IMR-90 (cell line): ENCODE results near the gene ABCA6. TPM values are rescaled to one million over a fixed set of nuclear protein-coding genes. Genes with fewer than 3 reads are reported as not detected.
A peak's percentile ranks its signal among the peaks of the same experiment; 100 is the strongest.

Source experiments
- ATAC-seq: fragments of 200-7000 bp; cut with Tn5 transposase; 2 replicates; pipeline ENCODE4 v1.9.1; 2020; ENCODE audit warnings: low read depth, mild to moderate bottlenecking, moderate library complexity
- BruUV-seq: library from RNA; stranded (reverse); fragments of 400-500 nt; replicated peaks from 2 replicates; lab custom pipeline; 2021; lab: Mats Ljungman, UMichigan
- CTCF ChIA-PET: fragments of 300-600 bp; formaldehyde crosslinking; extraction: SDS; loops from one replicate; lab custom pipeline; 2021; ENCODE audit warnings: antibody characterized with exemption; lab: Yijun Ruan, JAX
- POLR2A ChIA-PET: fragments of 300-600 bp; sonication (Branson Sonifier 250); formaldehyde crosslinking; loops from one replicate; lab custom pipeline; 2022; ENCODE audit warnings: antibody characterized with exemption; ENCODE audit not compliant: unreplicated experiment; lab: Charles Lee
- DNase-seq: peaks from one replicate; pipeline ENCODE4 v3.0.0; 2013
- H2AFZ ChIP-seq: replicated peaks from 2 replicates; pipeline ENCODE3; 2013; ENCODE audit warnings: low read length, mild to moderate bottlenecking; ENCODE audit not compliant: poor library complexity
- H2AK5ac ChIP-seq: 2 replicates; pipeline ENCODE4 v1.6.1; 2013; ENCODE audit warnings: low read depth, low read length, inconsistent platforms
- H2AK9ac ChIP-seq: replicated peaks from 2 replicates; pipeline ENCODE3; 2013; ENCODE audit warnings: mild to moderate bottlenecking, low read depth, low read length, moderate library complexity; ENCODE audit not compliant: poor library complexity
- H2BK120ac ChIP-seq: 2 replicates; pipeline ENCODE4 v1.6.1; 2013; ENCODE audit warnings: low read depth, low read length, inconsistent platforms
- H2BK15ac ChIP-seq: 3 replicates; pipeline ENCODE4 v1.6.1; 2013; ENCODE audit warnings: low read depth, low read length, inconsistent platforms
- H2BK20ac ChIP-seq: 2 replicates; pipeline ENCODE4 v1.6.1; 2013; ENCODE audit warnings: low read depth, mild to moderate bottlenecking, inconsistent platforms, low read length, moderate library complexity
- H2BK5ac ChIP-seq: 2 replicates; pipeline ENCODE4 v1.6.1; 2013; ENCODE audit warnings: mild to moderate bottlenecking, low read depth, low read length, inconsistent platforms; ENCODE audit not compliant: poor library complexity, severe bottlenecking
- H3K14ac ChIP-seq: replicated peaks from 2 replicates; pipeline ENCODE4 v1.6.1; 2013; ENCODE audit warnings: low read depth, low read length, inconsistent platforms
- H3K18ac ChIP-seq: 2 replicates; pipeline ENCODE4 v1.6.1; 2013; ENCODE audit warnings: low read depth, low read length, control low read depth
- H3K23ac ChIP-seq: 2 replicates; pipeline ENCODE4 v1.6.1; 2013; ENCODE audit warnings: low read depth, low read length, inconsistent platforms
- H3K27ac ChIP-seq: 2 replicates; pipeline ENCODE4 v1.5.1; 2013; ENCODE audit warnings: mild to moderate bottlenecking, control low read depth, low read length; ENCODE audit not compliant: insufficient read depth
- H3K27me3 ChIP-seq: 2 replicates; pipeline ENCODE4 v1.6.1; 2013; ENCODE audit warnings: low read length; ENCODE audit not compliant: control insufficient read depth, insufficient read depth
- H3K36me3 ChIP-seq: 2 replicates; pipeline ENCODE4 v1.6.1; 2013; ENCODE audit warnings: low read length, mixed read lengths; ENCODE audit not compliant: control insufficient read depth, insufficient read depth
- H3K4ac ChIP-seq: 2 replicates; pipeline ENCODE4 v1.6.1; 2013; ENCODE audit warnings: low read depth, low read length, inconsistent platforms
- H3K4me1 ChIP-seq: 2 replicates; pipeline ENCODE4 v1.6.1; 2013; ENCODE audit warnings: low read length, mixed read lengths; ENCODE audit not compliant: control insufficient read depth, insufficient read depth
- H3K4me2 ChIP-seq: 2 replicates; pipeline ENCODE4 v1.6.1; 2013; ENCODE audit warnings: low read depth, mild to moderate bottlenecking, control low read depth, low read length, moderate library complexity
- H3K4me3 ChIP-seq: 2 replicates; pipeline ENCODE4 v1.5.1; 2013; ENCODE audit warnings: low read depth, mild to moderate bottlenecking, control low read depth, low read length, moderate library complexity; ENCODE audit not compliant: insufficient read depth
- H3K56ac ChIP-seq: 2 replicates; pipeline ENCODE4 v1.6.1; 2013; ENCODE audit warnings: low read length, inconsistent platforms; ENCODE audit not compliant: insufficient read depth; ENCODE audit errors: extremely low read depth
- H3K79me1 ChIP-seq, 2 experiments: 2 replicates each; pipeline ENCODE4 v1.6.1; 2013; ENCODE audit warnings: low read length in 2 of 2, inconsistent platforms in 1 of 2, low read depth in 1 of 2
- H3K9ac ChIP-seq: 2 replicates; pipeline ENCODE4 v1.6.1; 2013; ENCODE audit warnings: low read depth, low read length, control low read depth
- H3K9me1 ChIP-seq: 2 replicates; pipeline ENCODE4 v1.6.1; 2013; ENCODE audit warnings: low read length, inconsistent platforms; ENCODE audit not compliant: insufficient read depth
- H3K9me3 ChIP-seq: 2 replicates; pipeline ENCODE4 v1.6.1; 2013; ENCODE audit warnings: low read length; ENCODE audit not compliant: control insufficient read depth, insufficient read depth
- H4K20me1 ChIP-seq: 2 replicates; pipeline ENCODE4 v1.6.1; 2013; ENCODE audit warnings: low read length, inconsistent platforms; ENCODE audit not compliant: insufficient read depth
- H4K5ac ChIP-seq: 2 replicates; pipeline ENCODE4 v1.6.1; 2013; ENCODE audit warnings: mild to moderate bottlenecking, low read depth, low read length, control low read depth
- H4K8ac ChIP-seq, 2 experiments: 2 replicates each; pipeline ENCODE4 v1.6.1; 2013; ENCODE audit warnings: low read depth in 2 of 2, low read length in 2 of 2, control low read depth in 1 of 2, inconsistent platforms in 1 of 2
- H4K91ac ChIP-seq: 2 replicates; pipeline ENCODE4 v1.6.1; 2013; ENCODE audit warnings: low read depth, low read length, inconsistent platforms; ENCODE audit not compliant: insufficient read depth
- CEBPB ChIP-seq: IDR thresholded peaks from 2 replicates; pipeline ENCODE4 v1.6.1; 2012; ENCODE audit warnings: low read depth, low read length, improper control_type of control experiment
- MAFK ChIP-seq: IDR thresholded peaks from 2 replicates; pipeline ENCODE4 v1.6.1; 2012; ENCODE audit warnings: low read depth, low read length, improper control_type of control experiment
- POLR2A ChIP-seq: IDR thresholded peaks from 2 replicates; pipeline ENCODE4 v1.6.1; 2012; ENCODE audit warnings: mild to moderate bottlenecking, low read depth, low read length
- WGBS, 2 experiments: methylation state at CpG; one replicate each; pipeline versions ENCODE4 v1.1.5 to v1.1.7; 2013; ENCODE audit warnings: missing lambda C conversion rate in 2 of 2; ENCODE audit not compliant: insufficient read length in 1 of 2; ENCODE audit errors: extremely low coverage in 2 of 2; 5-methylcytosine and 5-hydroxymethylcytosine counted together
- dilution Hi-C: fragments of 300-500 bp; cut with HindIII; formaldehyde crosslinking; loops from one replicate; pipeline ENCODE4 v1.14.3; 2018; ENCODE audit warnings: low sequenced_read_pairs; ENCODE audit not compliant: unreplicated experiment
- in situ Hi-C: fragments of 300-500 bp; cut with MboI; formaldehyde crosslinking; loops from 3 replicates; pipeline ENCODE4 v1.14.3; 2019; ENCODE audit warnings: low sequenced_read_pairs, inconsistent platforms, mixed read lengths
- intact Hi-C: fragments of 100-400 bp; cut with micrococcal nuclease; formaldehyde crosslinking; loops from 2 replicates; pipeline ENCODE4 v1.10.0; 2022
- polyA plus RNA-seq, 3 experiments: library from polyadenylated mRNA; depleted of rRNA; stranded (reverse); fragments of >200 nt; gene quantifications; 2 replicates each; pipeline ENCODE4 v1.2.3, GENCODE V29; 2012; ENCODE audit warnings: low replicate concordance in 1 of 3
- total RNA-seq: library from RNA; depleted of rRNA; stranded (reverse); fragments of >200 nt; gene quantifications from 2 replicates; pipeline ENCODE4 v1.2.3, GENCODE V29; 2012
- TF ChIP-seq, protein P1 (sequence below): fragments of 150-350 bp; IDR thresholded peaks from 2 replicates; pipeline ENCODE4 v1.6.1; 2017; ENCODE audit warnings: mild to moderate bottlenecking, antibody characterized with exemption, low read length, low read depth

The ABCA6 gene
- total and polyA plus RNA-seq, 2 of the 4 experiments (the other 2 are of a cell fraction), result under 0.01 TPM; not detected in 1

DNA sequence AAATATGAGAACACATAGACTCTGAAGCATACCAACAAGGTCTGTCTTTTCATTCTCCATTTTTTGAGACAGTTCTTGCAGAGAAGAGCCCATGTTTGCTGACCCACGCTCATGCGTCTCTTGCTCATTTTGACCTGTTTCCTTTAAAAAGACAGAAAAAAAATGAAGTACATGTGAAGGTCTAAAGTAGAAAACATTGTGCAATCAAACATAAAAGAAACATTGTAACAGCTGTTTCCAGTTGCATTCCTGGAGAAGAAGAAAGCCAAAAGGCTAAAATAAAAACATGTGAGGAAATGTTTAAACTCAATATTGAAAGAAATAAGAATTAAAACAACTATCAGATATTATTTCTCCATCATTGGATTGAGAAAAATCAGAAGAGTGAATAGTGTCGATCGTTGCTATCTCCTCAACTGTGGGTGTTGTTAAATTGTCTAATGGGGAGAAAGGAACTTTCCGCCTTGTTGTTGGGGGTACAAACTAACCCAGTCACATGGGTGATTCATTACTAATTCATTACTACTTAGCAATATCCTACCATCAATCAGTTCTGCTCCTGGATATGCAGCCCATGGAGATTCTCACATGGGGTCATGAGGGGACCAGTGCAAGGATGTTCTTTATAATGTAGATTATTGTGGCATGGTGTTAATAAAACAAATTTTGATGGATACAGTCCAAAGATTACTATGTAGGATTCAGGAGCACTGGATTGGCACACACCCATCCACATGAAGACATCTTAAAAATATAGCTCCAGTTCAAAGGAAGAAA lies 90.5 kb downstream of the ABCA6 start:
- Histone ChIP-seq H4K8ac (no peak overlapping the region), H2BK120ac (no peak overlapping the region; the same call in 1 of the 2 replicates), H3K56ac (no peak overlapping the region), H2AFZ (no peak overlapping the region), H2AK9ac (no peak overlapping the region), H3K9me1 (peaks cover 2% of the 10 kb centered on the region; the same call in 1 of the 2 replicates), H3K14ac (no peak overlapping the region), H3K9me3 (no peaks in the 10 kb centered on the region), H3K18ac (peak overlapping the region; percentile 83; the same call in 1 of the 2 replicates), H2AK5ac (no peak overlapping the region), H3K36me3 (no peaks in the 10 kb centered on the region), H3K79me1 (no peaks in the 10 kb centered on the region), H2BK15ac (peak overlapping the region; percentile 71; the same call in 1 of the 3 replicates), H3K4ac (no peak overlapping the region), H2BK20ac (no peak overlapping the region), H3K4me1 (peaks cover 8% of the 10 kb centered on the region; the same call in 1 of the 2 replicates), H4K91ac (no peak overlapping the region), H3K27me3 (no peaks in the 10 kb centered on the region), H2BK5ac (no peak overlapping the region), H4K5ac (peak overlapping the region; percentile 81; the same call in 1 of the 2 replicates), H3K4me3 (no peak overlapping the region), H4K20me1 (no peaks in the 10 kb centered on the region), H3K27ac (peak overlapping the region; percentile 92; the same call in 1 of the 2 replicates), H3K4me2 (peak overlapping the region; percentile 81), H3K23ac (no peak overlapping the region), H3K9ac (no peak overlapping the region)
- intact Hi-C loops, result loop anchor here (10.0 kb wide), 1 partner anchor 276 kb away; no protein-coding TSS in a partner anchor
- TF ChIP-seq POLR2A (no peak), CEBPB (peak; percentile 77), MAFK (no peak)
- TF ChIP-seq, protein P1, sequence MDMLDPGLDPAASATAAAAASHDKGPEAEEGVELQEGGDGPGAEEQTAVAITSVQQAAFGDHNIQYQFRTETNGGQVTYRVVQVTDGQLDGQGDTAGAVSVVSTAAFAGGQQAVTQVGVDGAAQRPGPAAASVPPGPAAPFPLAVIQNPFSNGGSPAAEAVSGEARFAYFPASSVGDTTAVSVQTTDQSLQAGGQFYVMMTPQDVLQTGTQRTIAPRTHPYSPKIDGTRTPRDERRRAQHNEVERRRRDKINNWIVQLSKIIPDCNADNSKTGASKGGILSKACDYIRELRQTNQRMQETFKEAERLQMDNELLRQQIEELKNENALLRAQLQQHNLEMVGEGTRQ, result no peak
- CTCF ChIA-PET, result no interaction called here
- in situ Hi-C loops, result no loop called here
- POLR2A ChIA-PET, result no interaction called here
- WGBS, 2 experiments, result no CpG with 5 or more reads among the region's 5 CpGs
- dilution Hi-C loops, result no loop called here
- ATAC-seq (no peak), DNase-seq (peak; percentile 54)
- BruUV-seq, result no TSS peak
